ENCODE results near the gene SLC5A6.

Gene SLC5A6

DNA sequence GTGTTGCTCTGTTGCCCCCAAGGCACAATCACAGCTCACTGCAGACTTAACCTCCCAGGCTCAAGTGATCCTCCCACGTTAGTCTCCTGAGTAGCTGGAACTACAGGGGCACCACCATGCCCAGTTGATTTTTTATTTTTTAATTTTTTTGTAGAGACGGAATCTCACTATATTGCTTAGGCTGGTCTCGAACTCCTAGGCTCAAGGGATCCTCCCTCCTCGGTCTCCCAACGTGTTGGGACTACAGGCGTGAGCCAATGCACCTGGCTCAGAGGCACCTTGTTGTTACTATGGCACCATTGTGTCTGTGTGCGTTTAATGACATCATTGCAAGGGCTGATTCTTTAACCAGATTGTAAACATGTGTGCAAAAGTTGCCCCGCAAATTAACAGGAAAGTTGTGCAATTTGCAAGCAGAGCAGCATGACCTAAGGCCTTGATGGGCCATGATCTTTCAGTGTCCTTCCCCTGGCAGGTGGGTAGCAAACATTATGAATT lies 40.7 kb downstream of the SLC5A6 start:
- DNase-seq (ENCODE audit: low read depth): no peak

DNA sequence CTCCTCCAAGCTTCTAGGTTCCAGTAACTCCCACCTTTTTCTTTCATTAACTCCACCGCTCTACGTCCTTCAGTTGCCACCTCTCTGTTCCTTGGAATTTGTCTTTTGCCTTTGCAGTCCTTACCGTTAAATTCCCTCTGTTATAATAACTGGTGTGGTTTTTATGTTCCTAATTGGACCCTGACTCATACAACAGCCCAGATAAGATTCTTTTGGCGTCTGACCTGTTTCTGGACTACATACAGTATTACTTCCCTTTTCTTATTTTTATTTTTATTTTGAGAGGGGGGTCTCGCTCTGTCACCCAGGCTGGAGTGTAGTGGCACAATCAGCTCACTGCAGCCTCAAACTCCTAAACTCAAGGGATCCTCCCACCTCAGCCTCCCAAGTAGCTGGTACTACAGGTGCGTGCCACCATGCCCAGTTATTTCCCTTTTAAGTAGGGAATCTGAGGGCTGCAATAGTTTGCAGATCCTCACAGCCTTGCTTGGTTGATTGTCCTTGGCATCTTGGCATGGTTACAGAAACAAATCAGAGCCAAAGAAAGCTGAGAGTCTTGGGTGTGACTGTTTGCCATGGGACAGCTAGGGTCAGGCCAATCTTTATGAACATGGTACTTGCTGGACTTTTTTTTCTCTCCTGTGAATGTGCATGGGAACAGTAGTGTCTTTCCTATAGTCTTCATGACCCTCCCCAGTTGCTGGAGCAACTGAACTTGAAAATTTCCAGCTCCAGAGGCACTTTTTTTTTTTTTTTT lies 41.3 kb downstream of the SLC5A6 start:
- DNase-seq (ENCODE audit: low read depth): no peak

- DNase-seq (ENCODE audit: low read depth): no peak
Observed at GRCh38 chr2:27164960-27165763, 46.9 kb downstream of the SLC5A6 start.

DNA sequence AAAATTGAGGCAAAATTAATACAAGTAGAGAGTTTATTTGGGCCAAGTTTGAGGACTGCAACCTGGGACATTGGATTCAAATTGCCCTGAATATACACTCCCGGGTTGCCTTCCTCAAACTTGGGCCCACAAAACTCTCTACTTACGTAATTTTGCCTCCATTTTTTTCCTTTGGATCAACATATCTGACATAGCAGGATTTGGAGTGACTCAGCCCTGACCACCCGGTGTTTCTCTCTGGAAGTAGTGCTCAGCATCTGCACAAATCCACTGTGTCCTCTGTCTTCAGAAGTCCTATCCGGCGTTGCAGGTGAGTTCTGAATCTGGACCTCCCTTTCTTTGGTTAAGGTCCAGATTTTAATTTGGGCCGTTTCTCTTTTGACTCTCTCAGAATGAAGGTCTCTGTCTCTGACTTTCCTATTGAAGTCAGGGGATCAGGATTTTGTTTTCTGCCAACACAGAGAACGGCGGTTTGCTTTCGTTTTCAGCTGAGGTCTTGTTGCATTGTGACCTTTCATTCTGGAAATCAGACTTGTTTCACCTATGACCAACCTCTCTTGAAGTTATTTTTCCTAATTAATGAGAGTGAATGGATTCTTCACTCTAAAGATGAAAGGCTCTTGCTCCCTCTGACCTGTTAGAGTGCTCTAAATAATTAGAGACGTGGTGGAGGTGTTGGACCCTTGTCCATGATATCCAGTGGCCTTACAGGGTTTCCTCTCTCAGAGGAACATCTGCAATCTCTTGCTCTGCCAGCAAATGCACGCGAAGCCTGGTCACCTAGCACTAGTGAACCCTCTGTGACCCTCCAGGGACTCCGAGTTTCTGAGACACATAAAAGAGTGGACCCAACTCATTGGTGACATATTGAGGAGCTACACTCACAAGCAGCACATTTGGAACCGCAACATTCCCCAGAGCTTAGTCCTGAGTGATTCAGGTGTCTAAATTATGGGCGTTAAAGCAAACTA lies 49.6 kb downstream of the SLC5A6 start:
- DNase-seq (ENCODE audit: low read depth): no peak

- no peak for DNase-seq (ENCODE audit: low read depth)
Observed at GRCh38 chr2:27160191-27160590, 51.9 kb downstream of the SLC5A6 start.

- no peak for DNase-seq (ENCODE audit: low read depth)
Observed at GRCh38 chr2:27159271-27159670, 52.8 kb downstream of the SLC5A6 start.

DNA sequence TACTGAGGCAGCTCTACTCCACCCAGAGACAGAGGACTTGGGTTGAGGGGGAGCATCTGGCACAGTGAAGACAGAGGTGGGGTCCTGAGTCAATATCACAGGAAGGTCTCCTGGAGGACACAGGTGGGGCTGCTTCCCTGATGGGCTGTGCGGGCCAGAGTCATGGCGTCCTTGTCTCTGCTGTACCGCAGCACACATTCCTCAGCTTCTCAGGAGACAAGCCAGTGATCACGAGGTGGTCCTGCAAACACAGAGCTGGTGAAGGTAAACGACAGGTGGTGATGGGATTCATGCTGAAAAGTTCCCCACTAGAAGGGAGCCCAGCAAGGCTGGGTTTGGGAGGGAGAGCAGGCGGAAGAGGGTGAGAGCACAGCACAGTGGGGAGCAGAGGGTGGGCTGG lies 53.6 kb downstream of the SLC5A6 start:
- DNase-seq (ENCODE audit: low read depth): no peak

DNA sequence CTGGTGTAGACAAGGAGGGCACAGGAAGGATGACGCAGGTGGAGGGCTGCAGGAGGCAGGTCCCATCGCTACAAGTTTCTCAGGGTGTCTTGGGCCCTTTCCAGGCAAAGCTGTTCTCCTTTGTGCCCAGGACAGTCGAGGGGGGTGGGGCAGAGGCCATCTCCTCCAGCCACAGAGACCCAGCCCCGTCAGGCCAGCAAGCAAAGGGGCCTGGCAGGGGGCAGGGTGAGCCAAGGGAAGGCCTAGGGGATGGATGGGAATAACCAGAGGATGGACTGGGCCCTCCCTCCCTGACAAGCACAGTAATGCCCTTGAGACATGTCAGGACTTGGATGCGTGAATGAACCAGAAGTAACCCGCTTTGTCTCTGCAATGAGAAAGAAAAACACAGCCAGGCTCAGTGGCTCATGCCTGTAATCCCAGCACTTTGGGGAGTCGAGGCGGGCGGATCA lies 57.0 kb downstream of the SLC5A6 start:
- no peak for DNase-seq (ENCODE audit: low read depth)

DNA sequence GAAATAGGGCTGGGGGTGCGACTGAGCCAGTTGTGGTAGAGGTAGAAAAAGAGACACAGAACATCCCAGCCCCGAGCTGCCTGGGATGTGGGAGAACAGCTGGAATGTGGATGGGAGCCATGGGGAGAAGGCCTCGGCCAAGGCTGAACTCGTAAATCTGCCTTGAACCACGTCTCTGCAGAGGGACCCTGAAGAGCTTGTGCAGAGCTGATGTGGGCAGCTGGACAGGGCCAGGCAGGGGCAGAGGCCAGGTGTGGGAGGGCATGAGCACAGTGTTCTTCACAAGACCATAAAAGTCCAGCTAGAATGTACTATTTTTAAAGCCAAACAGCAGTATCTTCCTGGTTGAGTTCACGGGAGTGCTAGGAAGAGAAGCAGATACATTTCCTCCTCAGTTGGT lies 57.6 kb downstream of the SLC5A6 start:
- DNase-seq (ENCODE audit: low read depth): no peak

GRCh38 chr2:27152796-27153464 lies 59.1 kb downstream of the SLC5A6 start:
- DNase-seq (ENCODE audit: low read depth): no peak

DNA sequence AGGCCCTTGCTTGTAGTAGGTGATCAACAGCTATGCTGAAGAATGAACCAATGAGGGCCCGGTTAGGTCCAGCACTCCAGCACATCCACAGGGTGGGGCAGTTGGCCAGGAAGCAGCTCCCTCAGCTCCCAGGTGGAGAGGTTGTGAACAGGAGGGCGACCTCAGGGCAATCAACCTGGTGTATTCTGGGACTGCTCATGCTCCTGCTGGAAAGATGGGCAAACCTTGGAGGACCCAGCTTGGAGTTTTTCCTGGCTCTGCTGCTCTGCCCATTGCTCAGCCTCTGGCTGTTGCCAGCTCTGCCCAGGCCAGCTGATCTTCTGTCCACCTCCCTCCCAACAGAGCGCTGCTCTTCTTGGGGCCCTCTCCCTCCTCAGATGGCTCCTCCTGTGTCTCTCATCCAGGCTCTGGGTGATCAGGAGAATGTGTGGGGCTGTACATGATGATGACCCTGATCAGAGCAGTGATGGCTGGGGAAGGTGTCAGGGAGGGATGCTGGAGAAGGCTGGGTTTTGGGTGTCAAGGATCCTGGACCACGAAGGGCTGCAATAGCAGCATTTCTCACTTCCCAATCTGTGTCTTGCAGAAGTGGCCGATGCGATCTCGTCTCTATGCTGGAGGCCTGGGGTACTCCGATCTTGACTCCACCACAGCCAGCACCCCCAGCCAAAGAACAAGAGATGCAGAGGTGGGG lies 59.8 kb downstream of the SLC5A6 start:
- DNase-seq (ENCODE audit: low read depth): no peak

DNA sequence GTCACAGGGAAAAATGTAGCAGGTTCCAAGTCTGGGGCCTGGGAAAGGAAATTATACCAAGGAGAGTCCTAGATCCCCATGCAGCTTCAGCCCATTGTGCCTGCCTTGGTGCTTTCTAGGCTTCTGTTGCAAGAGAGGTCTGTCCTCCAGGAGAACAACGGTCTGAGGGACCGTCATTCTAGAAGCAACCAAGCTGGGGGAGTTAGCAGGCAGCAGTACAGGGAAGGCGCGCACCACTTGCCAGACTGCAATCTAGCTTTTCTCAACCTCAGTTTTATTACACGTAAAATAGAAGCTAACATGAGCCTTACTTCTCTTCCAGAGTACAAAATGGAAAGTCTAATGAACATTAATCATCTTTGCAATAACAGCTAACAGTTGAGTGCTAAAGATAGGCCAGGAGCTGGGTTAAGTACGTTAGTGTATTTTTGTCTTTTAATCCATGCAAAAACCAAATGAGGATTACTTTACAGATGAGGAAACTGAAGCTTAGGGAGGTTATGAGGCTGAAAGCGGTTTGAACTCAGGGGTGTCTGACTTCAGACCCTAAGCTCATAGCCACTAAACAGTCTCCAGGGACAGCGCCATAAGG lies 61.3 kb downstream of the SLC5A6 start:
- no peak for DNase-seq (ENCODE audit: low read depth)
